GM12878 (cell line): ENCODE data around the gene MAML3. TPM values are rescaled to one million over a fixed set of nuclear protein-coding genes. Genes with fewer than 3 reads are reported as not detected.

Experiments used
- BACH1 ChIP-seq: fragments of 450-650 bp; IDR thresholded peaks from 2 replicates; pipeline ENCODE4 v1.6.1; 2017; ENCODE audit warnings: mild to moderate bottlenecking, borderline replicate concordance
- BCL11A ChIP-seq: IDR thresholded peaks from 2 replicates; pipeline ENCODE4 v1.6.1; 2011; ENCODE audit warnings: low read depth, low read length
- CHD1 ChIP-seq: IDR thresholded peaks from 2 replicates; pipeline ENCODE4 v1.6.1; 2012; ENCODE audit warnings: low read depth, low read length, improper control_type of control experiment
- CHD4 ChIP-seq: fragments of 200-600 bp; sonication (generic); IDR thresholded peaks from 2 replicates; pipeline ENCODE4 v1.6.1; 2016; ENCODE audit warnings: mild to moderate bottlenecking
- CREM ChIP-seq: IDR thresholded peaks from 2 replicates; pipeline ENCODE4 v1.6.1; 2014; ENCODE audit warnings: antibody characterized with exemption, low read depth
- DPF2 ChIP-seq: fragments of 450-650 bp; IDR thresholded peaks from 2 replicates; pipeline ENCODE4 v1.6.1; 2017; ENCODE audit warnings: mild to moderate bottlenecking
- EZH2 ChIP-seq: IDR thresholded peaks from 2 replicates; pipeline ENCODE4 v1.6.1; 2012; ENCODE audit warnings: low read depth, mild to moderate bottlenecking, control low read depth, inconsistent platforms, low read length, borderline replicate concordance; ENCODE audit not compliant: control insufficient read depth
- FOXK2 ChIP-seq: fragments of 450-650 bp; IDR thresholded peaks from 2 replicates; pipeline ENCODE4 v1.6.1; 2017; ENCODE audit warnings: mild to moderate bottlenecking, moderate library complexity
- HCFC1 ChIP-seq: fragments of 150-350 bp; IDR thresholded peaks from 2 replicates; pipeline ENCODE4 v1.6.1; 2014; ENCODE audit warnings: low read length
- IKZF1 ChIP-seq: fragments of 450-650 bp; conservative IDR thresholded peaks from 2 replicates; pipeline ENCODE4 v1.6.1; 2017; ENCODE audit warnings: antibody characterized with exemption, mild to moderate bottlenecking
- NFIC ChIP-seq: IDR thresholded peaks from 2 replicates; pipeline ENCODE4 v1.6.1; 2012; ENCODE audit warnings: low read depth, mild to moderate bottlenecking, inconsistent platforms, low read length, moderate library complexity
- NFYB ChIP-seq: IDR thresholded peaks from 2 replicates; pipeline ENCODE4 v1.6.1; 2011; ENCODE audit warnings: low read depth, mild to moderate bottlenecking, low read length, improper control_type of control experiment, moderate library complexity; ENCODE audit not compliant: insufficient read depth
- NR2F1 ChIP-seq: fragments of 450-650 bp; conservative IDR thresholded peaks from 2 replicates; pipeline ENCODE4 v1.6.1; 2017; ENCODE audit warnings: mild to moderate bottlenecking
- PAX5 ChIP-seq: IDR thresholded peaks from 2 replicates; pipeline ENCODE4 v1.6.1; 2011; ENCODE audit warnings: low read depth, low read length, borderline replicate concordance
- PML ChIP-seq: IDR thresholded peaks from 2 replicates; pipeline ENCODE4 v1.6.1; 2012; ENCODE audit warnings: low read length, inconsistent platforms
- RB1 ChIP-seq: fragments of 450-650 bp; formaldehyde crosslinking; IDR thresholded peaks from 2 replicates; pipeline ENCODE4 v1.6.1; 2017; ENCODE audit warnings: mild to moderate bottlenecking, borderline replicate concordance
- SKIL ChIP-seq: fragments of 450-650 bp; IDR thresholded peaks from 2 replicates; pipeline ENCODE4 v1.6.1; 2017; ENCODE audit warnings: mild to moderate bottlenecking, low read depth, inconsistent platforms; ENCODE audit not compliant: poor library complexity, severe bottlenecking
- SMARCA5 ChIP-seq: fragments of 450-650 bp; IDR thresholded peaks from 2 replicates; pipeline ENCODE4 v1.6.1; 2017; ENCODE audit warnings: mild to moderate bottlenecking
- SPI1 ChIP-seq: IDR thresholded peaks from 2 replicates; pipeline ENCODE4 v1.6.1; 2011; ENCODE audit warnings: low read depth, mild to moderate bottlenecking, low read length, moderate library complexity, borderline replicate concordance; ENCODE audit not compliant: insufficient read depth
- SUZ12 ChIP-seq: fragments of 200-600 bp; sonication (generic); IDR thresholded peaks from one replicate; pipeline ENCODE4 v1.6.1; 2018; ENCODE audit warnings: antibody characterized with exemption, mild to moderate bottlenecking; ENCODE audit not compliant: unreplicated experiment
- TAF1 ChIP-seq: IDR thresholded peaks from 2 replicates; pipeline ENCODE4 v1.6.1; 2011; ENCODE audit warnings: mild to moderate bottlenecking, low read depth, low read length, borderline replicate concordance
- YBX1 ChIP-seq: fragments of 450-650 bp; IDR thresholded peaks from 2 replicates; pipeline ENCODE4 v1.6.1; 2016; ENCODE audit warnings: antibody characterized with exemption
- ZNF207 ChIP-seq: fragments of 450-650 bp; IDR thresholded peaks from 2 replicates; pipeline ENCODE4 v1.6.1; 2014; ENCODE audit warnings: antibody characterized with exemption, mild to moderate bottlenecking, borderline replicate concordance
- ZNF622 ChIP-seq: fragments of 450-650 bp; IDR thresholded peaks from 2 replicates; pipeline ENCODE4 v1.6.1; 2017; ENCODE audit warnings: mild to moderate bottlenecking, inconsistent platforms
- polyA plus RNA-seq, 11 experiments: library from polyadenylated mRNA; depleted of rRNA in 4 of 11; unstranded in 6 of 11; stranded (reverse) in 5 of 11; fragments of >200 nt; fragmentation: Nextera tagmentation in 4 of 11; fragmentation: Illumina TruSeq in 1 of 11; extraction: Ambion mirVana in 4 of 11; extraction: Trizol in 1 of 11; gene quantifications; 1 replicate in 1 of 11; 2 replicates in 10 of 11; pipeline versions ENCODE4 v1.2.1 to v1.2.3, GENCODE V29; 2011 to 2016; ENCODE audit warnings: inconsistent platforms in 2 of 11, missing spikeins in 2 of 11, low read depth in 1 of 11
- total RNA-seq, 4 experiments: library from RNA; depleted of rRNA in 3 of 4; stranded (reverse); fragments of >200 nt in 3 of 4; fragmentation: Illumina TruSeq in 1 of 4; extraction: Trizol in 1 of 4; gene quantifications; 2 replicates each; pipeline versions ENCODE4 v1.2.1 to v1.2.3, GENCODE V29; 2013 to 2021
- TF ChIP-seq, protein P1 (sequence below): IDR thresholded peaks from 2 replicates; pipeline ENCODE4 v1.6.1; 2012; ENCODE audit warnings: improper control_type of control experiment, low read depth, low read length; ENCODE audit not compliant: insufficient replicate concordance
- TF ChIP-seq, protein P2 (sequence below): fragments of 450-650 bp; IDR thresholded peaks from 2 replicates; pipeline ENCODE4 v1.6.1; 2017; ENCODE audit warnings: borderline replicate concordance

Gene MAML3
- total and polyA plus RNA-seq, 10 of the 15 experiments (the other 5 are each of a cell fraction or from before 2014, with no cell fraction given), result under 0.01 to 0.53 (median 0.06) TPM; not detected in 2

DNA sequence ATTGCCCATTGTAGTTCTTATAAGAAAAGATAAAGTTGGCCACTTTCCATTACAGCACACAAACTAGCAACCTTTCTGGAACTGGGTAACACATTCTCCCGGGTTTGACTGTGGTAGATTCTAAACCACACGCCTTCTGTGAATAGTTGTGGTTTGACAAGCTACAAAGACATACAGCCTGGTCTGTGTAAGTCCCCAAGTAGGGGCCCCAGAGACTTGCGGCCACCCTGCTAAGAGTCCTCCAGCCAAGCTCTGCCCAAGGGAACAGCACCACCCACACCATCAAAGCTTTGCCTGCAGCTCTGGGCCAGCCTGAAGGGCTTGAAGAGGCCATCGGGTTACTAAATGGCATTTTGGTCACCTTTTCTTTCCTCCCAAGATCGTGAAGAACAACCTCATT is 203.4 kb downstream of the MAML3 start (continued):
- TF ChIP-seq DPF2 (peak; percentile 45; the same call in 1 of the 2 replicates), NFYB (no peak), EZH2 (no peak), SMARCA5 (no peak), RB1 (no peak), CHD4 (no peak), BCL11A (peak; percentile 80), FOXK2 (no peak), PML (0 out of 2 replicates have a peak, but pooled peaks have one; percentile 41), SUZ12 (no peak), CREM (peak; percentile 51), CHD1 (no peak), HCFC1 (no peak), NR2F1 (peak; percentile 47; the same call in 1 of the 2 replicates), SKIL (no peak), PAX5 (peak; percentile 87), SPI1 (no peak), IKZF1 (peak; percentile 53; the same call in 1 of the 2 replicates), ZNF622 (no peak), YBX1 (no peak), BACH1 (no peak), TAF1 (no peak), NFIC (peak; percentile 85), ZNF207 (no peak)
- TF ChIP-seq, protein P1, sequence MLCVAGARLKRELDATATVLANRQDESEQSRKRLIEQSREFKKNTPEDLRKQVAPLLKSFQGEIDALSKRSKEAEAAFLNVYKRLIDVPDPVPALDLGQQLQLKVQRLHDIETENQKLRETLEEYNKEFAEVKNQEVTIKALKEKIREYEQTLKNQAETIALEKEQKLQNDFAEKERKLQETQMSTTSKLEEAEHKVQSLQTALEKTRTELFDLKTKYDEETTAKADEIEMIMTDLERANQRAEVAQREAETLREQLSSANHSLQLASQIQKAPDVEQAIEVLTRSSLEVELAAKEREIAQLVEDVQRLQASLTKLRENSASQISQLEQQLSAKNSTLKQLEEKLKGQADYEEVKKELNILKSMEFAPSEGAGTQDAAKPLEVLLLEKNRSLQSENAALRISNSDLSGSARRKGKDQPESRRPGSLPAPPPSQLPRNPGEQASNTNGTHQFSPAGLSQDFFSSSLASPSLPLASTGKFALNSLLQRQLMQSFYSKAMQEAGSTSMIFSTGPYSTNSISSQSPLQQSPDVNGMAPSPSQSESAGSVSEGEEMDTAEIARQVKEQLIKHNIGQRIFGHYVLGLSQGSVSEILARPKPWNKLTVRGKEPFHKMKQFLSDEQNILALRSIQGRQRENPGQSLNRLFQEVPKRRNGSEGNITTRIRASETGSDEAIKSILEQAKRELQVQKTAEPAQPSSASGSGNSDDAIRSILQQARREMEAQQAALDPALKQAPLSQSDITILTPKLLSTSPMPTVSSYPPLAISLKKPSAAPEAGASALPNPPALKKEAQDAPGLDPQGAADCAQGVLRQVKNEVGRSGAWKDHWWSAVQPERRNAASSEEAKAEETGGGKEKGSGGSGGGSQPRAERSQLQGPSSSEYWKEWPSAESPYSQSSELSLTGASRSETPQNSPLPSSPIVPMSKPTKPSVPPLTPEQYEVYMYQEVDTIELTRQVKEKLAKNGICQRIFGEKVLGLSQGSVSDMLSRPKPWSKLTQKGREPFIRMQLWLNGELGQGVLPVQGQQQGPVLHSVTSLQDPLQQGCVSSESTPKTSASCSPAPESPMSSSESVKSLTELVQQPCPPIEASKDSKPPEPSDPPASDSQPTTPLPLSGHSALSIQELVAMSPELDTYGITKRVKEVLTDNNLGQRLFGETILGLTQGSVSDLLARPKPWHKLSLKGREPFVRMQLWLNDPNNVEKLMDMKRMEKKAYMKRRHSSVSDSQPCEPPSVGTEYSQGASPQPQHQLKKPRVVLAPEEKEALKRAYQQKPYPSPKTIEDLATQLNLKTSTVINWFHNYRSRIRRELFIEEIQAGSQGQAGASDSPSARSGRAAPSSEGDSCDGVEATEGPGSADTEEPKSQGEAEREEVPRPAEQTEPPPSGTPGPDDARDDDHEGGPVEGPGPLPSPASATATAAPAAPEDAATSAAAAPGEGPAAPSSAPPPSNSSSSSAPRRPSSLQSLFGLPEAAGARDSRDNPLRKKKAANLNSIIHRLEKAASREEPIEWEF, result no peak
- TF ChIP-seq, protein P2, sequence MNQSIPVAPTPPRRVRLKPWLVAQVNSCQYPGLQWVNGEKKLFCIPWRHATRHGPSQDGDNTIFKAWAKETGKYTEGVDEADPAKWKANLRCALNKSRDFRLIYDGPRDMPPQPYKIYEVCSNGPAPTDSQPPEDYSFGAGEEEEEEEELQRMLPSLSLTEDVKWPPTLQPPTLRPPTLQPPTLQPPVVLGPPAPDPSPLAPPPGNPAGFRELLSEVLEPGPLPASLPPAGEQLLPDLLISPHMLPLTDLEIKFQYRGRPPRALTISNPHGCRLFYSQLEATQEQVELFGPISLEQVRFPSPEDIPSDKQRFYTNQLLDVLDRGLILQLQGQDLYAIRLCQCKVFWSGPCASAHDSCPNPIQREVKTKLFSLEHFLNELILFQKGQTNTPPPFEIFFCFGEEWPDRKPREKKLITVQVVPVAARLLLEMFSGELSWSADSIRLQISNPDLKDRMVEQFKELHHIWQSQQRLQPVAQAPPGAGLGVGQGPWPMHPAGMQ, result no peak
